ENCODE measurements around the gene GNA15. TPM values are rescaled to one million over a fixed set of nuclear protein-coding genes. Genes with fewer than 3 reads are reported as not detected.

GNA15 gene
- total and polyA plus RNA-seq, 10 donors, result 3.8 to 24.9 (median 12.5) TPM

DNA sequence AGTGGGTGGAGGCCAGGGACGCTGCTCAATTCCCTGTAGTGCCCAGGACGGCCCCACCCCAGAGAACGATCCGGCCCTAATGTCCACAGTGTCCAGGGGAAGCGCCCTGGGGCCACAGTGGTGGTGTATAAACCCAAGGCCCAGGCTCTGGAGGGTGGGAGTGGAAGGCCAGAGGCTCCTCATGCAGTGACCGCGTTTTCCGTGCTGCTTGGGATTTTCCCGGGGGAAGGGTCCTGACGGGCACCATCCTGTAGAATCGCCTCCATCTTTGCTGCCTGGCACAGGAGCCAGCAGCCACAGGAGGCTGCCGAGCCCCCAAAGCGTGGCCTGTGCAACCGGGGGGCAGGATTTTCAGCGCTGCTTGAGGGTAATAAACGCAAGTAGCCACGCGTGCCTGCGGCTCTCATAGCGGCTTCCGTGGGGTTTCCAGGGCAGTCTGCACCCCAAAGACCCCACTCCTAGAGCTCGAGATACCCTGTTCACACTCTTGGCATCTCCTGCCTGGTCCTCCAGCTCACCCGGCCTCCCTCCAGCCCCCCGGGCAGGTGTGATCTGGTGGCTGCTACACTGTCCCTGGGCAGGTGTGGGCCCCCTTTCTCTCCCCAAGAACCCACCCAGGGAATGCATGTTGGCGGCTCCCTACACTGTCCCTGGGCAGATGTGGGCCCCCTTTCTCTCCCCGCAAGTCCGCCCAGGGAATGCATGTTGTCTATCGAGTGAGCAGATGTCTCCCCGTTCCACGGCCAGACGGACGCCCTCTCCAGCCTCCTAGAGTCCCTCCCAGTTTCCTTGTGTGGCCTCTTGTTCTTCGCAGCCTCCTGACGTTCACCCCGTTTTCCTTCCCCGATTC is 52.1 kb downstream of the GNA15 start:
- Histone ChIP-seq H3K4me3 (peak overlapping the region in 3 of 8 donors; percentile 16 to 100 (median 92)), H3K27ac (peak overlapping the region in 6 of 8 donors; percentile 21 to 99 (median 82)), H3K27me3 (replicated peaks in 1 of 7) (no peaks in the 10 kb centered on the region), H3K4me1 (peaks cover 38 to 93% (median 70%) of the 10 kb centered on the region in 6 donors), H3K36me3 (peaks cover 0 to 62% (median 0%) of the 10 kb centered on the region in 6 donors), H3K9me3 (no peaks in the 10 kb centered on the region)
- intact Hi-C loops (cut with DNase I; ENCODE audit: low total_unique reads), result no loop called here
- 75 to 90% (median 85%) methylated on average over 22 to 36 of the region's 36 CpGs for WGBS, 5 donors
- no peak for DNase-seq
- no peak for TF ChIP-seq POLR2A (IDR thresholded peaks at IDR 0.05)
- TF ChIP-seq POLR2AphosphoS5 (IDR thresholded peaks at IDR 0.05), result peak in 1 of 3 donors; percentile 28

GRCh38 chr19:3188627-3189596 is 53.1 kb downstream of the GNA15 start:
- no peaks in the 10 kb centered on the region for H3K27me3 ChIP-seq (replicated peaks in 1 of 7)
- intact Hi-C loops (cut with DNase I; ENCODE audit: low total_unique reads), result no loop called here
- 55 to 72% (median 69%) methylated on average over 13 to 35 of the region's 35 CpGs for whole genome bisulfite sequencing, 5 donors
- DNase-seq, result peak; percentile 91
- H3K36me3 ChIP-seq, result peaks cover 0 to 64% (median 8%) of the 10 kb centered on the region in 6 donors
- H3K4me3 ChIP-seq, result peak overlapping the region in 3 of 8 donors; percentile 14 to 100 (median 16)
- H3K9me3 ChIP-seq, result no peaks in the 10 kb centered on the region
- TF ChIP-seq POLR2A (IDR thresholded peaks at IDR 0.05) (no peak), POLR2AphosphoS5 (IDR thresholded peaks at IDR 0.05) (peak; percentile 34 to 78 (median 63))
- peaks cover 35 to 93% (median 60%) of the 10 kb centered on the region in 6 donors for H3K4me1 ChIP-seq
- peak overlapping the region in 7 of 8 donors; percentile 21 to 99 (median 78) for H3K27ac ChIP-seq

DNA sequence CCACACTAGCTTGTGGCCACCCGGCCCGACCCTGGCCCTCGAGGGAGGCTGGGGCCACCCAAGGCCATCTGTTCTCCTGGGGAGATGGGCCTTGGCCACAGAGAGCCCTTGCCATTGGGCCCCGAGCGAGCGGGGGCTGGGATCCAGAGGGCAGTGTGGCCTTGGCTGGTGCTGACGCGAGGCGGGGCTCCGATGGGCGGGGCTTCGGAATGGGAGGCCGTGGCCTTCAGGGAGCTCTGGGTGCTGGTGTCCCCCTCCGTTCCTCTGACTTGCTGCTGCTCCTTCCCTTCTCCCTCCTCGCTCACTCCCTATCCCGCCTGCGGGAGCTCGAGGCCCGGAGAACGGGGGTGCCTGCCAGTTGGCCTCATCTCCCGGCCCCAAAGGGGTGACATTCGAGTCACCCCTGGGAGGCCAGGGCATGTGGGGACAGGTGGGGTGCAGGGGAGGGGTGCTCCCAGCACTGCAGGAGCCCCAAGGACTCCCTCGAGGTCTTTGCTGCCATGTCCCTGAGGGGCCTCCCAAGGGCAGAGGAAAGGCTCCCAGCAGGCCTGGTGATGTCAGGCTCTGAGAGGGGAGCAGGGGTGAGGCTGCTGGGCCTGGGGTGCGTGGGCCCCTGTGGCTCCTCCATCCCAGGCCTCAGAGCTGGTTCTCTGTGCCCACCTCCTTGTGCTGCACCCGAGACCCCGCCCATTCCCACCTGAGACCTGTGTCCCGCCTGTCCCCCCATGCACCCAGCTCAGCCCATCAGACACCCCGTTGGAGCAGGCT is 54.1 kb downstream of the GNA15 start:
- no peak for DNase-seq
- WGBS, 5 donors, result 70 to 89% (median 76%) methylated on average over 14 to 28 of the region's 28 CpGs

DNA sequence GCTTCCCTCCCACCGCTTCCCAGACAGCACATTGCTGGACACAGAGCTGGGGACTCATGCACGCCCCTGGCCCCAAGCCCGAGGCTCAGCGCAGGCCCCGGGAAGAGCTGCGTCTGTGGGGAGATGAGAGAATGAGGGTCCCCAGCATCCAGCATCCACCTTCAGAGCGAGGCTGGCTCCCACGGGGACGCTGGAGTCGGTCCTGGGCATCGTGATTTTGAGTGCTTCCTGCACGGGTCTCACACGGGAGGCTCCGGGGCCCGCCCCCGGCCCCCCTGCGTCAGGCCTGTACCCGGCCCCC is 54.6 kb downstream of the GNA15 start:
- Histone ChIP-seq H3K27me3 (replicated peaks in 1 of 7) (no peaks in the 10 kb centered on the region), H3K36me3 (peaks cover 0 to 71% (median 14%) of the 10 kb centered on the region in 6 donors), H3K9me3 (no peaks in the 10 kb centered on the region), H3K4me3 (no peak overlapping the region), H3K27ac (peak overlapping the region in 2 of 8 donors; percentile 98 to 99), H3K4me1 (peaks cover 32 to 79% (median 46%) of the 10 kb centered on the region in 6 donors)
- TF ChIP-seq POLR2AphosphoS5 (IDR thresholded peaks at IDR 0.05) (peak in 1 of 3 donors; percentile 28), POLR2A (IDR thresholded peaks at IDR 0.05) (no peak), CTCF (IDR thresholded peaks at IDR 0.05 in 8 of 11, conservative IDR thresholded peaks at IDR 0.05 in 3 of 11) (no peak)
- no peak for DNase-seq
- intact Hi-C loops (cut with DNase I; ENCODE audit: low total_unique reads), result no loop called here
- 87 to 100% (median 97%) methylated on average over 2 to 18 of the region's 18 CpGs for WGBS, 5 donors

More for the DNA sequence above, 54.1 kb downstream of the GNA15 start:
- H3K4me3 ChIP-seq, result peak overlapping the region in 1 of 8 donors; percentile 100
- H3K9me3 ChIP-seq, result no peaks in the 10 kb centered on the region
- H3K4me1 ChIP-seq, result peaks cover 35 to 84% (median 50%) of the 10 kb centered on the region in 6 donors
- H3K27ac ChIP-seq, result peak overlapping the region in 6 of 8 donors; percentile 70 to 99 (median 82)
- no peaks in the 10 kb centered on the region for H3K27me3 ChIP-seq (replicated peaks in 1 of 7)
- H3K36me3 ChIP-seq, result peaks cover 0 to 66% (median 14%) of the 10 kb centered on the region in 6 donors
- peak in 1 of 3 donors; percentile 46 for TF ChIP-seq POLR2AphosphoS5 (IDR thresholded peaks at IDR 0.05)
- no peak for TF ChIP-seq CTCF (IDR thresholded peaks at IDR 0.05 in 8 of 11, conservative IDR thresholded peaks at IDR 0.05 in 3 of 11)
- intact Hi-C loops (cut with DNase I; ENCODE audit: low total_unique reads), result no loop called here

All from spleen (tissue), 11 donors.